ENCODE data around the gene BCL2.

DNA sequence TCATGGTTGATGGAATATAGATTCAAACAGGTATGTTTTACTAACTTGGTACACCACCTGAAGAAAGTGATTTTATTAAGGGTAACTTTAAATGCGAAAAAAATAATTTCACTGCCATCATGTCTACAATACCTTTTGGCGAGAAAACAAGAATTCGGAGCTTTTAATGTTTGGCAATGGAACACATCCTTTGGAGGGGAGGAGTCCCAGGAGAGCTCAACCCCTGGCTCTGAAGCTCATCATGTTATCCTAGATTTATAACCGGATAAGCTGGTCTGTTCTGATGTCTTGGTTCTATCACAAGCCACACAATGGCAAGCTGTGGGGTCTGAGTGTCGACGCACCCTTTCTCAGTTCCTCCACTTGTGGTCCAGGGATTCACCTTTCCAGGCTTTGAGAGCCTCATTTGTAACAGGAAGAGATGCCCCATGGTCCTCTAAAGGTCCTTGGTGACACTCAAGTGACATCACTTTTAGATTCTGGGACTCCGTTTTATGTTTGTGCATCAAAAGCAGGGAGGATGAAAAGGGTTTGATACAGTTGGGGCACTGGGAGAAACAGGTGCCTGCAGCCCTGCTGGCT lies 172.7 kb downstream of the BCL2 start:
- TF ChIP-seq POLR2A (IDR thresholded peaks at IDR 0.05; ENCODE audit: low read depth, low read length) (no peak), POLR2AphosphoS5 (IDR thresholded peaks at IDR 0.05; ENCODE audit: low read depth, low read length) (no peak)

Measured in GM12892 (cell line).